ENCODE data around the gene TNNT1.
"Not testable (repeated sequence)": the region's sequence is repeated elsewhere in the genome, so short reads cannot be mapped to it uniquely, and the experiment has no call there.

Gene TNNT1

DNA sequence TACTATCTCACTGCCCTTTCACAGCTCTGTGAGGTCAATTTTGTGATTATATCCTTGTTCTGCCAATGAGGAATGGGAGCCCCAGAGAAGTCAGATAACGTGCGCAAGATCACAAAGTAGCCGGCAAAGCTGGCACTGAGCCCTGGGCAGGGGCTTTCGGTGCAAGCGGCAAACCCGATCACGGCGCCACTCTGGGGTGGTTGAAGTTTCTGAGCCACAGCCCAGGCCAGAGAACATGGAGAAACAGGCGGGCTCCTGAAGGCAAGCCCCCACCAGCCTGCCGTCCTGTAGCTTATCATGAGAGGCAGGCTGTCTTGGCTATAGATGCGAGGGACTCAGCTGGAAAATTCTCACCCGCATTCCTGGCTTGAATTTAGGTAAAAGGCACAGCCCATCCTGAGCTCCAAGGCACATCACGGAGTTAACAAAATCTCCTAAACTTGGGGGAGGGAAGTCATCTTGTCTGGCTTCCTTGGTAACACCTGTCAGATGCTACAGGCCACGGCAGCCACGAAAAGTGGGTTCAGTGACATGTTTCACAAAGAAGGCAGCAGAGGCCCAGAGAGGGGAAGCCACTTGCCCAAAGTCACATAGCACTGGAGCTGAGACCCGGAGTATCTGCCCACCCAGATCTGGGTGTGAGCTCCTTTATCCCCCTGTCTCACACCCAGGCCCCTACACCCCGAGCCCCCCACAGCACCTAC lies 12.5 kb downstream of the TNNT1 start:
- DNase-seq: no peak

DNA sequence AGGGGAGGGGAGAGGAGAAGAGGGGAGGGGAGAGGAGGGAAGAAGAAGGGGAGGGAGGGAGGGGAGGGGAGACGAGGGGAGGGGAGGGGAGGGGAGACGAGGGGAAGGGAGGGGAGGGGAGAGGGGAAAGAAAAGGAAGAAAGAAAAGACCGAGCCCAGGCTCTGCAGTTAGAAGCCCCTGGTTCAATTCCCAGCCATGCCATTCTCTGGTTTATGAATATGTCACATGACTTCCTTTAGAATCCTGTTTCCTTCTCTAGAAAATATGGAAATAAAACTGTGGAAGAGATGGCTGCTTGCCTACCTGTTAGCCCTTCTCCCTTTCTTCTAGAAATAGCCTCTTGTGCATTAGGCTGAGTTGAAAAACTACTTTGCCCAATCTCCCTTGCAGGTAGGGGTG lies 14.3 kb downstream of the TNNT1 start:
- DNase-seq: no peak

DNA sequence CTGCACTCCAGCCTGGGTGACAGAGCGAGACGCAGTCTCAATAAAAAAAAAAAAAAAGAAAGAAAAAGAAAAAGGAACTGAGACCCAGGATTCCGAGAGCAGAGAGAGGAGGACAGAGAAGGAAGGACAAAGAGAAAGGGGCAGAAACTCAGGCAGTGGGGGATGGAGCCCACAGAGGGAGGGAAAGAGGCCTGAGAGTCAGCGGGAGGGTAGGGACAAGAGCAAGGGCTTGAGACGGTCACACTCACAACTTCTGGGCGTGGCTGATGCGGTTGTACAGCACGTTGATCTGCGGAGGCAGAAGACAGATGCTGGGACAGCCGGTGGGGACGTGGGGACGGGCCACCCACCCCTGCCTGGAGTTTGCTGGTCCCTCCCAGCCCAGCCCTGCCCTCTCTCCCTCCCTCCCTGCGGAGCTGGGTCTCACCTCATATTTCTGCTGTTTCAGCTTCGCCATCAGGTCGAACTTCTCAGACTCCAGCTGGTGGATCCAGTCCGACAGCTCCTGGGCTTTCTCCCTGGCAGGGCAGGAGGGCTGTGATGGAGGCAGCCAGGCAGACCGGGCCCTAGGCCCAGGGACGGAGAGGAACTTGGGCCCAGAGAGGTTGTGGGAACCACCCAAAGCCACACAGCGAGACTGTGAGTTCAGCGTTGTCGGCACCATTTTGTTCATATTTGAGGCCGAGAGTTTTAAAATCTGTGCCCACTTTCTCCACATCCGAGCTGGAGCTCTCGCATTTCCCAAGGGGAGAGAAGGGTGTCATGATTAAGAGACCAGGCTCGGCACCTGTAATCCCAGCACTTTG lies 15.2 kb downstream of the TNNT1 start:
- no peak for DNase-seq

DNA sequence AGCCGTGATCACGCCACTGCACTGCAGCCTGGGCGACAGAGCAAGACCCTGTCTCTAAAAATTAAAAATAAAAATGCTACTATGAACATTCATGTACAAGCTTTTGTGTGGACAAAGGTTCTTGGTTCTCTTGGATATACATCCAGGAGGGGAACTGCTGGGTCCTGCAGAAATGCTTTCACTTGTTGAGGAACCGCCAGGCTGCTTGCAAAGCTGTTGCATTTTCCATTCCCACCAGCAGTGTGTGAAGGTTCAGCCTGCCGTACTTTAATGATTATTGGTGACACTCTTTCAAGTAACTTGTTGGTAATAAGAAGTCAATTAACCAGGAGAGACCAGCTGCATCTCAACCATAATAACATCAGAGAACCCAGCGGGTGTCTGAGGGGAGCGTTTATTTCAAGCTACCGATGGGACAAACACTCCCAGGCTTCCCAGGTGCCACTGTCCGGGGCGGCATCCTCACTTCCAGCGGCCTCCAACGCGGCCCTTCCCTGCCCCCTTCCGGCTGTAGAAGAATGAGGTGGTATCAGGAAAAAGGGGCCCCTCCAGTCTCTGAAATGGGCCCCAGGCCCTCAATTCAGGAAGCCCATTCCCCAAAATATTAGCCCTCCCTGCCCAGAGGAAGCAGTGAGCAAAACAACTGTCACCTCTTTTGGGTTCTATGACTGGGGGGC lies 16.4 kb downstream of the TNNT1 start:
- DNase-seq: no peak

DNA sequence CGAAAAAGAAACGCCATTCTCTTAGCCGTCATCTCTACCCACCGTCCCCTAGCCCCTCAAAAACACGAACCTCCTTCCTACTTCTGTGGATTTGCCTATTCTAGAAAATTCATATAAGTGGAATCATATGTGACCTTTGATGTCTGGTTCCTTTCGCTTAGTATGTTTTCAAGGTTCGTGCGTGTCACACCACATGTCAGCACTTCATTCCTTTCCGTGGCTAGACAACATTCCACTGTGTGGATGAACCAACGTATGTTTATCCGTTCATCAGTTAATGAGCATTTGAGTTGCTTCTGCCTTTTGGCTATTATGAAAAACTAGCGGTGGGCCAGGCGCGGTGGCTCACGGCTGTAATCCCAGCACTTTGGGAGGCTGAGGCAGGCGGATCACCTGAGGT lies 17.6 kb downstream of the TNNT1 start:
- no peak for DNase-seq

DNA sequence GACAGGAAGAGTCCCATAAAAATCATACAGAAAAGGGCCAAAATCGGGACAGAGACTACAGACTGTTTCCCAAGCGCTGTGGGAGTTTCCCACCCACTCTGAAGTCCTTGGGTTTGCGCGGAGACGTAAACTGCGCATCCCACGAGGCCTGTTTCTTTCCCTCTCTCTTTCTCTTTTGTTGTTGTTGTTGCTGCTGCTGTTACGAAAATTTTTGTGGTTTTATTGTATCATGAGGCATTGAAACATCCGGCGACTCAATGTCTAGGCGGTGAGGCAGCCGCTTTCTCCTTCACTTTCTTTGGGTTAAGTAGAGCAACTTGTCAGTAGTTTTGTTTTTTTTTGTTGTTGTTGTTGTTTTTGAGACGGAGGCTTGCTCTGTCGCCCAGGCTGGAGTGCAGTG lies 30.0 kb downstream of the TNNT1 start:
- no peak for DNase-seq

DNA sequence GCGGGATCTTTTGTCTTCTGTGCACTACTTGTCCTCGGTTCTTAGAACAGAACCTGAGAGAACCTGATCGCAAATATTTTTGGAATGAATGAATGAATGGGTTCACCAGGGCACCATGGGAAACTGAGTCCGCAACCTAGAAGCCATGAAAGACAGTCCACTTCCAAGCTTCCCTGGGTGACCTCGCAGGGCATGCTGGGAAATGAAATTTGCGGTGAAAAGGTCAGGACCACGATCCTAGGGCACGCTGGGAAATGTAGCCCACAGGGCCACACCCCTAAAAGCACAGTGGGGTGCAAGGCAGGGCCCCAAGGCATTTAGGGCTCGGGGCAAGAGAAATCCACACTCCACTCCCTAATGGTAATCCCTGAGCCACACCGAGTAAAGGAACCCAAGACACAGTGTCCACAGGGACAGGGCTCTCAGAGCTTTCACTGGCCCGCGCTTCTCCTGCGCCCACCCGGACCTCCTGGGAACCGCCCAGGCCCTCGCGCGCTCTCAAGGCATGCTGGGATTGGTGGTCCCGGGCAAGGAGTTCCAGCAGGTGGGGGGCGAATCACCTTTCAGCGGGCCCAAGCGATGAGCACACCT lies 30.5 kb downstream of the TNNT1 start:
- DNase-seq: no peak

DNA sequence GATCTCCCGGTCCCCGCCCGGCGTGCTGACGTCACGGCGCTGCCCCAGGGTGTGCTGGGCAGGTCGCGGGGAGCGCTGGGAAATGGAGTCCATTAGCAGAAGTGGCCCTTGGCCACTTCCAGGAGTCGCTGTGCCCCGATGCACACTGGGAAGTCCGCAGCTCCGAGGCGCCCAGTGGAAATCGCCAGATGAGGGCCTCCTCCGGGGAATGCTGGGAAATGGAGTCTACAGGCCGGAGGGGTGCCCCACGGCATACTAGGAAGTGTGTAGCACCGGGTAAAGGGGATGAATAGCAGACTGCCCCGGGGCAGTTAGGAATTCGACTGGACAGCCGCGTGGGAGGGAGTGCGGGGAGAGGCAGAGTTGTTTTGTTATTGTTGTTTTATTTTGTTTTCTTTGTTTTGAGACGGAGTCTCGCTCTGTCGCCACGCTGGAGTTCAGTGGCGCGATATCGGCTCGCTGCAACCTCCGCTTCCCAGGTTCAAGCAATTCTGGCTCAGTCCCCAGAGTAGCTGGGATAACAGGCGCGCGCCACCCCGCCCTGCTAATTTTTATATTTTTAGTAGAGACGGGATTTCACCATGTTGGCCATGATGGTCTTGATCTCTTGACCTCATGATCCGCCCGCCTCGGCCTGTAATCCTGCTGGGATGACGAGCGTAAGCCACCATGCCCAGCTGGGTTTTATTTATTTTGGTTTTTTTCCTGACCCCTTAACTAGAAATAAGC lies 31.2 kb downstream of the TNNT1 start:
- DNase-seq: peak; percentile 95

DNA sequence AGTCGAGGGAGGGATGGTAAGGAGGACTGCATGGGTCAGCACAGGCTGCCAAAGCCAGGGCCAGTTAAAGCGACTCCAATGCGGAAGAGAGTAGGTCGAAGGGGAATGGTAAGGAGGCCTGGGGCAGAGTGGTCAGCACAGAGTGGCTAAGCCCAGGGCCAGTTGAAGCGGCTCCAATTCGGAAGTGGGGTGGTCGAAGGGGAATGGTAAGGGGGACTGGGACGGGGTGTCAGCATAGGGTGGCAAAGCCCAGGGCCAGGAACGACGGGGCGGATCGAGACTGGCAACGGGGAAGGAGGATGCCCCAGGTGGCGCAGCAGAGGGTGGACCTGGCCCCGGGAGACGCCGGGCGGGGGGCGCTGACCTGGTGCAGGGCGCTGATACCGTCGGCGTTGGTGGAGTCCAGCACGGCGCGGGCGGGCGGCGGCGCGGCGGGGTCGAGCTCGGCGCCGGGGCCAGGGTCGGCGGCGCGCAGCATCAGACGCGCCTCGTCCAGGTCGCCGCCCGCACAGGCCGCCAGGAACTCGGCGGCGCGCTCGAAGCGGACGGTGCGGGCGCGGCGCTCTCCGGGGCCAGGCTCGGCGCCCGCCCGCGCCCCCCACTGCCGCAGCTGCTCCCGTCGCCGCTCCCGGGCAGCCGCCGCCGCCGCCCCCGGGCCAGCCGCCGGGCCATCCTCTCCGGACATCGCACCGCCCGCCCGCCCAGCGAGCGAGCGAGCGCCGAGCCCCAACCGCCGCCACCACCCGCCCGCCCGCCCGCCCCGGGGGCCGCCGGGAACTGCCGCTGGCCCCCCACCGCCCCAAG lies 31.9 kb downstream of the TNNT1 start, which contains the start of gene PPP1R12C:
TSS of gene PPP1R12C (minus strand) at position 779 of the 804 bp plus-strand sequence. CDS start at position 685, 94 bp downstream.
- no peak for DNase-seq

DNA sequence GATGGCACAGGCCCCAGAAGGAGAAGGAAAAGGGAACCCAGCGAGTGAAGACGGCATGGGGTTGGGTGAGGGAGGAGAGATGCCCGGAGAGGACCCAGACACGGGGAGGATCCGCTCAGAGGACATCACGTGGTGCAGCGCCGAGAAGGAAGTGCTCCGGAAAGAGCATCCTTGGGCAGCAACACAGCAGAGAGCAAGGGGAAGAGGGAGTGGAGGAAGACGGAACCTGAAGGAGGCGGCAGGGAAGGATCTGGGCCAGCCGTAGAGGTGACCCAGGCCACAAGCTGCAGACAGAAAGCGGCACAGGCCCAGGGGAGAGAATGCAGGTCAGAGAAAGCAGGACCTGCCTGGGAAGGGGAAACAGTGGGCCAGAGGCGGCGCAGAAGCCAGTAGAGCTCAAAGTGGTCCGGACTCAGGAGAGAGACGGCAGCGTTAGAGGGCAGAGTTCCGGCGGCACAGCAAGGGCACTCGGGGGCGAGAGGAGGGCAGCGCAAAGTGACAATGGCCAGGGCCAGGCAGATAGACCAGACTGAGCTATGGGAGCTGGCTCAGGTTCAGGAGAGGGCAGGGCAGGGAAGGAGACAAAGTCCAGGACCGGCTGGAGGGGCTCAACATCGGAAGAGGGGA lies 32.7 kb downstream of the TNNT1 start:
- peak; percentile 32 for DNase-seq

DNA sequence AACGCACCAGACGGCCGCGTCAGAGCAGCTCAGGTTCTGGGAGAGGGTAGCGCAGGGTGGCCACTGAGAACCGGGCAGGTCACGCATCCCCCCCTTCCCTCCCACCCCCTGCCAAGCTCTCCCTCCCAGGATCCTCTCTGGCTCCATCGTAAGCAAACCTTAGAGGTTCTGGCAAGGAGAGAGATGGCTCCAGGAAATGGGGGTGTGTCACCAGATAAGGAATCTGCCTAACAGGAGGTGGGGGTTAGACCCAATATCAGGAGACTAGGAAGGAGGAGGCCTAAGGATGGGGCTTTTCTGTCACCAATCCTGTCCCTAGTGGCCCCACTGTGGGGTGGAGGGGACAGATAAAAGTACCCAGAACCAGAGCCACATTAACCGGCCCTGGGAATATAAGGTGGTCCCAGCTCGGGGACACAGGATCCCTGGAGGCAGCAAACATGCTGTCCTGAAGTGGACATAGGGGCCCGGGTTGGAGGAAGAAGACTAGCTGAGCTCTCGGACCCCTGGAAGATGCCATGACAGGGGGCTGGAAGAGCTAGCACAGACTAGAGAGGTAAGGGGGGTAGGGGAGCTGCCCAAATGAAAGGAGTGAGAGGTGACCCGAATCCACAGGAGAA lies 33.5 kb downstream of the TNNT1 start:
- DNase-seq: no peak

DNA sequence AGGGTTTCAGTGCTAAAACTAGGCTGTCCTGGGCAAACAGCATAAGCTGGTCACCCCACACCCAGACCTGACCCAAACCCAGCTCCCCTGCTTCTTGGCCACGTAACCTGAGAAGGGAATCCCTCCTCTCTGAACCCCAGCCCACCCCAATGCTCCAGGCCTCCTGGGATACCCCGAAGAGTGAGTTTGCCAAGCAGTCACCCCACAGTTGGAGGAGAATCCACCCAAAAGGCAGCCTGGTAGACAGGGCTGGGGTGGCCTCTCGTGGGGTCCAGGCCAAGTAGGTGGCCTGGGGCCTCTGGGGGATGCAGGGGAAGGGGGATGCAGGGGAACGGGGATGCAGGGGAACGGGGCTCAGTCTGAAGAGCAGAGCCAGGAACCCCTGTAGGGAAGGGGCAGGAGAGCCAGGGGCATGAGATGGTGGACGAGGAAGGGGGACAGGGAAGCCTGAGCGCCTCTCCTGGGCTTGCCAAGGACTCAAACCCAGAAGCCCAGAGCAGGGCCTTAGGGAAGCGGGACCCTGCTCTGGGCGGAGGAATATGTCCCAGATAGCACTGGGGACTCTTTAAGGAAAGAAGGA lies 34.4 kb downstream of the TNNT1 start:
- no peak for DNase-seq

DNA sequence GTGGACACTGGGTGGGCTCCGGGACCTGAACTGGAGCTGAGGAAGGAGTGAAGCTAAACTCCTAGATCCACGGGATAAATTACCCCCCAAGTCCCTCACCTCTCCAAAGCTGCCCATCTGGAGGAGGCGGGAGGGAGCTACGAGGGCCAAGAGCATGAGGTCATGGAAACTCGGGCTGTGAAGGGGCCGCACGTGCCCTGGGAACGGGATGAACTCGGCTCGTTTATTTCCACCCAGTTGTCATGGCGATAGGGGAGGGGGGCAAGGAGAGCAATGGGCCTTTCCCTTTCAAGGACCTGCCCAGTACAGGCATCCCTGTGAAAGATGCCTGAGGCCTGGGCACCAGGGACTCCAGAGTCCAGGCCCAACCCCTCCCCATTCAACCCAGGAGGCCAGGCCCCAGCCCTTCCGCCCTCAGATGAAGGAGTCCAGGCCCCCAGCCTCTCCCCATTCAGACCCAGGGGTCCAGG lies 35.4 kb downstream of the TNNT1 start:
- DNase-seq: no peak

DNA sequence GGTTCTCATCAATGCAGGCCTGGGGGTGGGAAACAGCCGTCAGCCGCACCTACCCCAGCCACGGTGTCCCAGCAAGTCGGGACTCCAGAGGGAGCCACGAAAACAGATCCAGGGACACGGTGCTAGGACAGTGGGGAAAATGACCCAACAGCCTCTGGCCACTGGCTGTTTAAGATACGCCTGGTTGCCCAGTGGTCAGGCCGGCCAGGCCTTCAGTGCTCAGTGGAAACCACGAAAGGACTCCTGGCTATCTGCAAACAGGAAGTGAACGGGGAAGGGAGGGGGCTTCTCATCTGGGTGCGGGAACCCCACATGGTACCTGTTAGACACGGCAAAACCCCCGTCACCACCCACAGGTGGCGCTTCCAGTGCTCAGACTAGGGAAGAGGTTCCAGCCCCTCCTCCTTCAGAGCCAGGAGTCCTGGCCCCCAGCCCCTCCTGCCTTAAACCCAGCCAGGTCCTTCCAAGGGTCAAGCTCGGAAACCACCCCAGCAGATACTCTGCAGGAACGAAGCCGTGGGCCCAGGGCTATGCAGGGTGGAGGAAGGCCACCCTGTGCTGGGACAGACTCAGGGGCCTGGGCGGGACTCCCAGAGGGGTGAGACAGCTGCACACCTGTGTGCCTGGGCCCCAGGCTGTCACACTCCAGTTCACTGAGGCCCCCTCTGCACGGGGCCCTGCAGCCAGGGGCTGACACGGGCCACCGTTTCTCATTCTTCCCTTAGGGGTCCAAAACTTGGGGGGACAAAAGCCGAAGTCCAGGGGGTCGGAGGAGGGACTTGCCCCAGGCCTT lies 36.0 kb downstream of the TNNT1 start:
- DNase-seq: no peak

DNA sequence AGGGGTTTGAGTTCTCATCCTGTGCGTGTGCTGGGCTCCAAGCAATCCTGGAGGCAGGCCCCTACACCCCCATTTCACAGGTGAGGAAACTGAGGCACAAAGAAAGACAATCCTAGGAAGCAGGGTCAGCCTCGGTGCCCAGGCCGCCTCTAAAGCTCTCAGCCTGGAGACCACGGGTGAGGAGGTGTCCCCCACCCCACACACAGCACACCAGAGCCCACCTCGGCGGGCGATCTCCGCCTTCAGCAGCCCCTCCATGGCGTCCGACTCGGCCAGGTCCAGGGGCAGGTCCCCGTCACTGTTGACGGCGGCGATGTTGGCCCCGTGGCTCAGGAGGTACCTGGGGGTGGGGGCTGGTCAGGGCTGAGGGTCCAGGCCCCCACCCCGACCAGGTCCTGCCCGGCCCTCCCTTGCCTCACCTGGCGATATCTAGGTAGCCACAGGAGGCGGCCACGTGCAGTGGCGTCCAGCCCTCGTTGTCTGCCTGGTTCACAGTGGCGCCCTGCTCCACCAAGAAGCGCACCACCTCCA lies 36.7 kb downstream of the TNNT1 start:
- no peak for DNase-seq

DNA sequence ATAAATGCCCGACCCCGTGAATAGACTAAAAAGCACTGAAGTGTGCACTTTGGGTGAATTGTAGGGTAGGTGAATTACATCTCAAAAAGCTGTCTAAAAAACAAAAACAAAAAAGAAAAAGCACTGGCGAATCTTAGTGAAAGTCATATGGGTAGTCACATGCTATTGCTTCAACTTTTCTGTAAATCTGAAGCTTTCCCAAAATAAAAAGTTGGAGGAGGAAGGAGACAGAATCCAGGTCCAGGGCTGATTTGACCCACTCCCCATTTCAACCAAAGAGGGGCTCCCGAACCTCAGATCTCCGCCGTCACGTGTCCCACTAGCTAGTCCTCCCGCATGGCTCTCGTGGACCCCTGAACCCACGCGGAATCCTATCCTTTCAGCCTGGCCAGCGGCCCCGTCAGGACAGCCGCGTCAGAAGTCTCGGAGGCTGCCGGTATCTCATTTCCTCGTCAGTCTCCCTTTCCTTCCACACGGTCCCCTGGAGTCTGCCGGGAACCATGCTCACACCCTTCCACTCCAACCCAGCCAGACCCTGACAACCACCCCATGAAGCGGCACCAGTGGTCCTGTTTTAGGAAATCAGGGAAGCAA lies 37.7 kb downstream of the TNNT1 start:
- no peak for DNase-seq

DNA sequence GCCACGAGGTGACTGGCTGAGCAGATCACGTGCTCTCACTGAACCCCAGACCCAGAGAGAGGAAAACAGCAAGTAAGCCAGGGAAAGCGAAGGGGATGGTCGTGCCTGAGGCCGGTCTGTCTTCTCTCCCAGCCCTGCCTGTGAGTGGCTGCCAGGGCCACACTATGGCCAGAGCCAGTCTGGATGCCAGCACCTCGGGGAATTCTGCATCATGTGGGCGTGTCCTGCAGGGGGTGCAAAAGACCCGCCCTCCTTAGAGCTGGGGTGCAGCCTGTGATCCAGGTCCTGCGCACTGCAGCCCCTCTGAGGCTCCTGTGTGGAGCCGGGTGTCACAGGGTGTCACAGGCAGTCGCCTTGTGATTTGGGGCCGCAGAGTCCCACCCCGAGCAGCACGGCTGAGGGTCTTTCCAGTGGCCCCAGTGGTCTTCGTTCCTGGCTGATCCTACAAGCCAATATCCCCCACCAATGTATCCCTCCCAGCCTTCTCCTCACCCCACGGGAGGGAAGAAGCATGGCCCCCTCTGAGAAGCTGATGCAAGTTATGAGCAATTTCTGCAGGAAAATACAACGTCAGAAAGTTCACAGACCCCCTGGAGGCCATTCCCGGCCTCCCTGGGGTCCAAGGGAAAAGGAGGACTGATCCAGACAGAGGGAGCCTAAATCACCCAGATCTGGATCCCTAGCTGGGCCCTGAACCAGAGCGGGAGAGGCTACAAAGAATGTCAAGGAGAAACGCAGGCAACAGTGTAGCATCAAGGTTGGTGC lies 39.3 kb downstream of the TNNT1 start:
- no peak for DNase-seq

DNA sequence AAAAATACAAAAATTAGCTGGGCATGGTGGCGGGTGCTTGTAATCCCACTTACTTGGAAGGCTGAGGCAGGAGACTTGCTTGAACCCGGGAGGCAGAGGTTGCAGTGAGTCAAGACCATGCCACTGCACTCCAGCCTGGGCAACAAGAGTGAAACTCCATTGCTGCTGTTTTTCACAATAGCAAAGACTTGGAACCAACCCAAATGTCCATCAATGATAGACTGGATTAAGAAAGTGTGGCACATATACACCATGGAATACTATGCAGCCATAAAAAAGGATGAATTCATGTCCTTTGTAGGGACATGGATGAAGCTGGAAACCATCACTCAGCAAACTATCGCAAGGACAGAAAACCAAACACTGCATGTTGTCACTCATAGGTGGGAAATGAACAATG lies 41.8 kb downstream of the TNNT1 start:
- DNase-seq: not testable (repeated sequence)
